Naive thymus-derived CD4-positive, alpha-beta T cell (primary cell): ENCODE data around the gene NRN1L. TPM values are rescaled to one million over a fixed set of nuclear protein-coding genes. Genes with fewer than 3 reads are reported as not detected.
"Not testable (repeated sequence)": the region's sequence is repeated elsewhere in the genome, so short reads cannot be mapped to it uniquely, and the experiment has no call there.

Experiments used
- ATAC-seq: fragments of 150-1000 bp; cut with Tn5 transposase; 2 replicates; pipeline ENCODE4 v1.10.0; 2021; ENCODE audit warnings: mild to moderate bottlenecking, moderate library complexity
- CTCF ChIA-PET: fragments of 350-600 bp; sonication (Branson Sonifier 250); formaldehyde crosslinking; loops from one replicate; lab custom pipeline; 2021; ENCODE audit warnings: antibody characterized with exemption; lab: Charles Lee
- POLR2A ChIA-PET: fragments of 350-600 bp; sonication (Branson Sonifier 250); formaldehyde crosslinking; loops from one replicate; lab custom pipeline; 2021; ENCODE audit warnings: antibody characterized with exemption, inconsistent platforms; lab: Charles Lee
- DNase-seq, 9 donors: peaks; one replicate each; pipeline versions ENCODE4 v3.0.0 to v3.0.0-alpha.2; 2020 to 2022; ENCODE audit warnings: mixed read lengths in 1 of 9
- H3K27ac ChIP-seq: one replicate; pipeline ENCODE4 v1.7.0; 2013; ENCODE audit warnings: mild to moderate bottlenecking, low read depth, low read length, moderate library complexity
- H3K27me3 ChIP-seq, 2 donors: one replicate each; pipeline ENCODE4 v1.7.0; 2013; ENCODE audit warnings: low read length in 2 of 2, mild to moderate bottlenecking in 2 of 2, moderate library complexity in 2 of 2; ENCODE audit not compliant: control insufficient read depth in 2 of 2, insufficient read depth in 2 of 2
- H3K36me3 ChIP-seq, 3 experiments: 1 replicate in 2 of 3; 2 replicates in 1 of 3; pipeline ENCODE4 v1.7.0; 2013; ENCODE audit warnings: low read length in 3 of 3, mild to moderate bottlenecking in 3 of 3, moderate library complexity in 1 of 3; ENCODE audit not compliant: insufficient read depth in 3 of 3, control insufficient read depth in 2 of 3
- H3K4me1 ChIP-seq, 2 donors: one replicate each; pipeline ENCODE4 v1.7.0; 2013; ENCODE audit warnings: low read length in 2 of 2, mild to moderate bottlenecking in 2 of 2, moderate library complexity in 1 of 2; ENCODE audit not compliant: control insufficient read depth in 2 of 2, insufficient read depth in 2 of 2
- H3K4me3 ChIP-seq: 2 replicates; pipeline ENCODE4 v1.7.0; 2013; ENCODE audit warnings: mild to moderate bottlenecking, low read length
- H3K9me3 ChIP-seq, 3 experiments: 1 replicate in 2 of 3; 2 replicates in 1 of 3; pipeline ENCODE4 v1.7.0; 2013; ENCODE audit warnings: low read length in 3 of 3; ENCODE audit not compliant: control insufficient read depth in 2 of 3
- H3K27ac Mint-ChIP-seq, 9 donors: one replicate each; pipeline ENCODE4 v1.8.0; 2020 to 2022; ENCODE audit warnings: mixed read lengths in 9 of 9, mild to moderate bottlenecking in 8 of 9, moderate library complexity in 5 of 9, inconsistent platforms in 2 of 9
- H3K27me3 Mint-ChIP-seq, 5 donors: one replicate each; pipeline ENCODE4 v1.8.0; 2021 to 2022; ENCODE audit warnings: mixed read lengths in 5 of 5, mild to moderate bottlenecking in 1 of 5
- H3K36me3 Mint-ChIP-seq, 5 donors: one replicate each; pipeline ENCODE4 v1.8.0; 2020 to 2022; ENCODE audit warnings: mixed read lengths in 5 of 5, mild to moderate bottlenecking in 3 of 5, inconsistent platforms in 1 of 5
- H3K4me1 Mint-ChIP-seq, 7 donors: one replicate each; pipeline ENCODE4 v1.8.0; 2020 to 2022; ENCODE audit warnings: mixed read lengths in 7 of 7, mild to moderate bottlenecking in 3 of 7, inconsistent platforms in 1 of 7
- H3K4me3 Mint-ChIP-seq, 10 donors: one replicate each; pipeline ENCODE4 v1.8.0; 2020 to 2022; ENCODE audit warnings: mild to moderate bottlenecking in 10 of 10, mixed read lengths in 10 of 10, moderate library complexity in 6 of 10, inconsistent platforms in 2 of 10
- H3K9me3 Mint-ChIP-seq, 11 donors: one replicate each; pipeline ENCODE4 v1.8.0; 2020 to 2022; ENCODE audit warnings: mixed read lengths in 11 of 11, mild to moderate bottlenecking in 4 of 11, inconsistent platforms in 1 of 11, moderate library complexity in 1 of 11
- intact Hi-C, 2 donors: fragments of 100-400 bp; cut with micrococcal nuclease; formaldehyde crosslinking; loops; one replicate each; pipeline ENCODE4 v1.15.1; 2023
- polyA plus RNA-seq, 2 donors: library from polyadenylated mRNA; unstranded; fragments of 300-500 nt; fragmentation: Illumina TruSeq; gene quantifications; one replicate each; pipeline ENCODE4 v1.2.3, GENCODE V29; 2021
- total RNA-seq, 6 experiments: library from RNA in 5 of 6; stranded (reverse) in 5 of 6; gene quantifications; 1 replicate in 5 of 6; 2 replicates in 1 of 6; pipeline ENCODE4 v1.2.3 and lab custom pipeline; 2021 to 2026

NRN1L gene
- total RNA-seq (1 to 10 TPM; 1.1 to 6.4 (median 3.2) TPM), polyA plus RNA-seq (not detected), total RNA-seq (lab: John Stamatoyannopoulos, UW) (not detected)

DNA sequence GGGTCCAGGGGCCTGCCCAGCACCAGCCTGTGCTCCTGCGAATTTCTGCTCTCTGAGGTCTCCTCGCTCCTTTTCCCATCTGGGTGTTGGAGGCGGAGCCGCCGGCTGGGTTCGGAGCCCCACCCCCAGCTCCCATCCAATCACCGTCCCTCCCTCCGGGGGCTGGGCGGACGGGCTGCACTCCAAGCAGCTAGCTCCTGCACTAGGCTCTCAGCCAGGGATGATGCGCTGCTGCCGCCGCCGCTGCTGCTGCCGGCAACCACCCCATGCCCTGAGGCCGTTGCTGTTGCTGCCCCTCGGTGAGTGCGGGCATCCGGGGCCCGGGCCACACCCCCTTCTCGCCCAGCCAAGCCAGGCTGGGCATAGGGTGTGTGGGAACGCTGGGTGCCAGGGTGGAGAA lies at the start of gene NRN1L:
NRN1L (plus strand) TSS at position 202 of the 400 bp plus-strand sequence; CDS start at position 221, 19 bp downstream.
- no peaks in the 10 kb centered on the region for H3K9me3 ChIP-seq
- ATAC-seq (no peak), DNase-seq (no peak)
- Mint-ChIP-seq H3K9me3 (peaks cover 0 to 2% (median 0%) of the 10 kb centered on the region in 11 donors), H3K27me3 (no peaks in the 10 kb centered on the region), H3K36me3 (peaks cover 0 to 34% (median 8%) of the 10 kb centered on the region in 5 donors), H3K4me3 (no peak within 1 kb of the TSS), H3K4me1 (peaks cover 0 to 6% (median 0%) of the 10 kb centered on the region in 7 donors), H3K27ac (peak within 1 kb of the TSS in 5 of 9 donors; percentile 32 to 57 (median 41))
- no peaks in the 10 kb centered on the region for H3K4me1 ChIP-seq
- peaks cover 0 to 74% (median 34%) of the 10 kb centered on the region in 3 experiments for H3K36me3 ChIP-seq
- CTCF ChIA-PET = interaction anchor here (0.7 to 3.6 kb wide), 20 partner anchors 12 to 364 kb away, joined by 3 to 19 read pairs (median 6); no protein-coding TSS in a partner anchor
- H3K27me3 ChIP-seq = no peaks in the 10 kb centered on the region
- no peak within 1 kb of the TSS for H3K4me3 ChIP-seq
- POLR2A ChIA-PET = interaction anchor here (0.5 to 1.8 kb wide), 4 partner anchors 51 to 163 kb away, joined by 3 to 5 read pairs (median 4); no protein-coding TSS in a partner anchor
- H3K27ac ChIP-seq = no peak within 1 kb of the TSS
- intact Hi-C loops = no loop called here

DNA sequence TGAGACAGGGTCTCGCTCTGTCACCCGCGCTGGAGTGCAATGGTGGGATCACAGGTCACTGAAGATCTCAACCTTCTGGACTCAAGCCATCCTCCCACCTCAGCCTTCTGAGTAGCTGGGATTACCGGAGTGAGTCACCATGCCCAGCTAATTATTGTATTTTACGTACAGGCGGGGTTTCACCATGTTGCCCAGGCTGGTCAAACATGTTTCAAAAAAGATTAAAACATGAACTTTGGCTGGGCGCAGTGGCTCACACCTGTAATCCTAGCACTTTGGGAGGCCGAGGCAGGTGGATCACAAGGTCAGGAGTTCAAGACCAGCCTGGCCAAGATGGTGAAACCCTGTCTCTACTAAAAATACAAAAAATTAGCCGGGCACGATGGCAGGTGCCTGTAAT lies 47.5 kb upstream of the NRN1L start:
- H3K4me3 Mint-ChIP-seq, ATAC-seq, H3K27me3 ChIP-seq, H3K27me3 Mint-ChIP-seq, H3K9me3 ChIP-seq, POLR2A ChIA-PET, H3K27ac ChIP-seq, H3K4me3 ChIP-seq, H3K36me3 ChIP-seq, H3K9me3 Mint-ChIP-seq, DNase-seq, H3K27ac Mint-ChIP-seq, H3K36me3 Mint-ChIP-seq: not testable (repeated sequence)
- CTCF ChIA-PET = interaction anchor here (1.1 kb wide), 1 partner anchor 21 kb away, joined by 3 read pairs; no protein-coding TSS in a partner anchor
- H3K4me1 ChIP-seq = peaks cover 13 to 14% of the 10 kb centered on the region in 2 donors
- intact Hi-C loops = loop anchor here in 1 of 2 donors (10.0 kb wide), 1 partner anchor 172 kb away; the partner anchor contains the start of genes ACD, C16orf86, ENKD1 and PARD6A
- H3K4me1 Mint-ChIP-seq = peaks cover 10 to 23% (median 21%) of the 10 kb centered on the region in 7 donors

DNA sequence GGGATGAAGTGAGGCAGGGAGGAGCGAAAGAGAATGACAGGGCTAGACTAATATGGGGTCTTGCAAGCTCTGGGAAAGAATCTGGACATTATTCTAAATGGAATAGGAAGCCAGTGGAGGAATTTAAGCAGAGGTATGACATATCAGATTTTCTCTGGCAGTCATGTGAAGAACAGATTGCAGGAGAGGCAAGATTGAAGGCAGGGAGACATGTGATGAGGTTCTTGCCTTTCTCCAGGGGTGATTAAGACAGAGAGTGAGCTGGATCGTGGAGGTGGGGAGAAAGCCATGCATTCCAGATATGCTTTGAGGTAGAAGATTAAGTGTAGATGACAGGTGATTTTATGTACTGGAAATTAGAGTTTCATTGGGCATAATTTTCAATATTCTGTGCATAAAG lies 46.9 kb upstream of the NRN1L start:
- Mint-ChIP-seq H3K4me1 (peaks cover 6 to 18% (median 17%) of the 10 kb centered on the region in 7 donors), H3K27me3 (no peaks in the 10 kb centered on the region), H3K36me3 (no peaks in the 10 kb centered on the region), H3K9me3 (no peaks in the 10 kb centered on the region), H3K27ac (peak overlapping the region in 1 of 9 donors; percentile 30), H3K4me3 (no peak overlapping the region)
- POLR2A ChIA-PET = no interaction called here
- no peak for ATAC-seq
- DNase-seq = no peak
- Histone ChIP-seq H3K27me3 (no peaks in the 10 kb centered on the region), H3K4me1 (peaks cover 10% of the 10 kb centered on the region in 2 donors), H3K4me3 (no peak overlapping the region), H3K9me3 (no peaks in the 10 kb centered on the region), H3K36me3 (peaks cover 0 to 3% (median 0%) of the 10 kb centered on the region in 3 experiments), H3K27ac (no peak overlapping the region)
- intact Hi-C loops = loop anchor here in 1 of 2 donors (10.0 kb wide), 1 partner anchor 173 kb away; the partner anchor contains the start of genes ACD, C16orf86, ENKD1 and PARD6A
- CTCF ChIA-PET = interaction anchor here (1.1 kb wide), 1 partner anchor 21 kb away, joined by 3 read pairs; no protein-coding TSS in a partner anchor

DNA sequence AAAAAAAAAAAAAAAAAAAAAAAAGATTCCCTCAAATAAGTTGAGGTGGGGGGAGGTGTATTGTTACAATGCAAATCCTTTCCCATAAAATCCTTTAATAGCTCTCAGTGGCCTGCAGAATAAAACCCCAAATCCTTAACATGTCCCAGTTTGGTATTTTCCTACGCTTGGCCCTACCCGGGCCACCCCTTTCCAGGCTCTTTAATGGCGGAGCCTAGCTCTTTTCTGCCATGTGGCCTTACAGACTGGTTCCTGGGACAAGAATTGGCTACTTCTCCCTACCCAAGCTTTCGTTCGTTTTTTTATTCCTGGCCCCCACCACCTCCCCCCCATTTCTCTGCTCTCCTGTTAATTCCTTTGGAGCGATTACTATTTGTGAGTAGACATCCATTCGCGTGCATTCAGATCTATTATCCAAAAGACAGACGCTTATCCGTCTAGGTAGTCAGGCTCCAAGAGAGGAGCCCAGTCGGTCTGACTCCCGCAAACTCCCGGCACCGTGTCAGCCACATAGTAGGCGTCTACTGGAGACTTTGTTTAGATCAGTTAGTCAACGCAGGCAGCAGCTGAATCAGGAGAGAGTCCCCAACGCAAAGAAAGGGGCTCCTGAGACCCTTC lies 43.4 kb upstream of the NRN1L start:
- ChIA-PET CTCF (interaction anchor here (0.6 to 1.2 kb wide), 6 partner anchors 8 to 421 kb away, joined by 3 to 10 read pairs (median 4); no protein-coding TSS in a partner anchor), POLR2A (interaction anchor here (0.6 to 6.4 kb wide), 4 partner anchors 33 to 143 kb away, joined by 3 to 35 read pairs (median 4); partner anchors contain the start of genes PSMB10, RANBP10 and TSNAXIP1)
- H3K4me1 Mint-ChIP-seq = peaks cover 18 to 41% (median 36%) of the 10 kb centered on the region in 7 donors
- H3K4me3 ChIP-seq = peak overlapping the region; percentile 100
- H3K27ac ChIP-seq = peak overlapping the region; percentile 99
- no peaks in the 10 kb centered on the region for H3K9me3 Mint-ChIP-seq
- intact Hi-C loops = loop anchor here (5.0 to 10.0 kb wide), 5 partner anchors 51 to 597 kb away; partner anchors contain the start of genes ESRP2 (in 1 of the 2), FHOD1 (in 1 of the 2), NFATC3 (in 1 of the 2) and PSKH1 (in 1 of the 2)
- peaks cover 0 to 3% (median 0%) of the 10 kb centered on the region in 3 experiments for H3K36me3 ChIP-seq
- no peaks in the 10 kb centered on the region for H3K27me3 Mint-ChIP-seq
- no peak for DNase-seq
- peaks cover 34 to 36% of the 10 kb centered on the region in 2 donors for H3K4me1 ChIP-seq
- ATAC-seq = no peak
- H3K4me3 Mint-ChIP-seq = peak overlapping the region; percentile 23 to 97 (median 94)
- no peaks in the 10 kb centered on the region for H3K9me3 ChIP-seq
- H3K27me3 ChIP-seq = no peaks in the 10 kb centered on the region
- H3K27ac Mint-ChIP-seq = peak overlapping the region; percentile 94 to 98 (median 97)
- H3K36me3 Mint-ChIP-seq = peaks cover 0 to 16% (median 0%) of the 10 kb centered on the region in 5 donors

DNA sequence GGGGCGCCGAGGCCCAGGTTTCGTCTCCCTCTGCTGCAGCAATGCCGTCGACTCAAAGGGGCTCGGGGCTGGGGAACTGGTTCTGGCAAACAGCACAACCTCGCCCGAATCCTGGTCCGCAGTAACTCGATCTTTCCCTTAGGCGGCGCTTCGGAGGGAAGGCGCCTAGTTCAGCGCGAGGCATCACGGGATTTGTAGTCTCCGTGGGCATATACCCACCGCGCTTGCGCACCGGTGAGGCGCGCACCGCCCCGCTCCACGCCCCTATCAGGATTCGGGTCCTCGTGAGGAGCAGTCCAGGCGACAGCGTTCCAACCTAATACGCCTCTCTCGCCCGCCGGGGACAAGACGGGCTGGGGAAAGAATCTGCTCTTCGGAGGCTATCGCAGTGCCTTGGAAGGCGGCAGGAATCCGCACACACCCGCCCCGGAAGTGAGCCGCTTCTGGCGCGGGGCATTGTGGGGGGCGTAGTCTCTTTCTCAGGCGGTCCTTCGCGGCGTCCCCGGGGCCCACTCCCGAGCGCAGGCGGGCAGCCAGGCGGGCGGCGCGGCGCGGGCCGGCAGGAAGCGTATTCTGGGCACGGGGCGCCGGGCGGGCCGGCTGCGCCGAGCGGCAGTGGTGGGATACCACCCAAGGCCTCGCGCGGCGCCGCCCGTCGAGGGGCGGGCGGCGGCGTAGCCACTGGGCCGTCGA lies 42.7 kb upstream of the NRN1L start, which contains the start of gene THAP11:
THAP11 (plus strand) TSS at position 505 of the 693 bp plus-strand sequence. CDS start 235 bp downstream, outside the sequence.
- Mint-ChIP-seq H3K4me3 (peak within 1 kb of the TSS; percentile 94 to 97 (median 96)), H3K4me1 (peaks cover 18 to 41% (median 36%) of the 10 kb centered on the region in 7 donors), H3K9me3 (no peaks in the 10 kb centered on the region), H3K36me3 (peaks cover 0 to 16% (median 0%) of the 10 kb centered on the region in 5 donors), H3K27ac (peak within 1 kb of the TSS; percentile 94 to 98 (median 97)), H3K27me3 (no peaks in the 10 kb centered on the region)
- POLR2A ChIA-PET = interaction anchor here (0.6 to 6.4 kb wide), 5 partner anchors 33 to 158 kb away, joined by 3 to 35 read pairs (median 4); partner anchors contain the start of genes PSMB10, RANBP10 and TSNAXIP1
- CTCF ChIA-PET = interaction anchor here (0.9 to 1.2 kb wide), 2 partner anchors 26 to 29 kb away, joined by 4 to 10 read pairs; no protein-coding TSS in a partner anchor
- ATAC-seq = peak; percentile 76
- intact Hi-C loops = loop anchor here (1.0 to 10.0 kb wide), 18 partner anchors 9 to 659 kb away; partner anchors contain the start of genes ATP6V0D1 (in 2 of the 2), CTCF (in 2 of the 2), EDC4 (in 2 of the 2) and GFOD2 (in 2 of the 2)
- H3K36me3 ChIP-seq = peaks cover 0 to 3% (median 0%) of the 10 kb centered on the region in 3 experiments
- H3K27ac ChIP-seq = peak within 1 kb of the TSS; percentile 99
- peaks cover 34 to 36% of the 10 kb centered on the region in 2 donors for H3K4me1 ChIP-seq
- no peaks in the 10 kb centered on the region for H3K9me3 ChIP-seq
- H3K27me3 ChIP-seq = no peaks in the 10 kb centered on the region
- DNase-seq = peak; percentile 91 to 99 (median 96)
- H3K4me3 ChIP-seq = peak within 1 kb of the TSS; percentile 100
